Progenitor cell of endocrine pancreas (in vitro differentiated cells): ENCODE measurements around the gene UST. TPM values are rescaled to one million over a fixed set of nuclear protein-coding genes. Genes with fewer than 3 reads are reported as not detected.

Experiments used
- DNase-seq: peaks from one replicate; pipeline ENCODE4 v3.0.0; 2021; ENCODE audit warnings: low spot score; ENCODE audit not compliant: unreplicated experiment
- H3K27ac Mint-ChIP-seq: 2 replicates; pipeline ENCODE4 v1.8.0; 2021; ENCODE audit warnings: mild to moderate bottlenecking, moderate library complexity, mixed read lengths
- H3K27me3 Mint-ChIP-seq: 2 replicates; pipeline ENCODE4 v1.8.0; 2021; ENCODE audit warnings: mixed read lengths
- H3K36me3 Mint-ChIP-seq: 2 replicates; pipeline ENCODE4 v1.8.0; 2022; ENCODE audit warnings: mixed read lengths; ENCODE audit not compliant: insufficient read depth
- H3K4me1 Mint-ChIP-seq: 2 replicates; pipeline ENCODE4 v1.8.0; 2021; ENCODE audit warnings: low read depth, mixed read lengths
- H3K4me3 Mint-ChIP-seq: 2 replicates; pipeline ENCODE4 v1.8.0; 2021; ENCODE audit warnings: low read depth, mild to moderate bottlenecking, moderate library complexity, mixed read lengths
- H3K9me3 Mint-ChIP-seq: 2 replicates; pipeline ENCODE4 v1.8.0; 2021; ENCODE audit warnings: low read depth, mixed read lengths
- total RNA-seq: library from RNA; stranded (reverse); gene quantifications from 2 replicates; pipeline ENCODE4 v1.2.1, GENCODE V29; 2021
- TF ChIP-seq, protein P1 (sequence below): fragments of 200-600 bp; sonication (generic); IDR thresholded peaks from one replicate; pipeline ENCODE4 v1.5.0; 2021; ENCODE audit warnings: antibody characterized with exemption, mild to moderate bottlenecking; ENCODE audit not compliant: unreplicated experiment

Gene UST
- total RNA-seq, 1 donor from 2014 or later = 2.9 TPM

DNA sequence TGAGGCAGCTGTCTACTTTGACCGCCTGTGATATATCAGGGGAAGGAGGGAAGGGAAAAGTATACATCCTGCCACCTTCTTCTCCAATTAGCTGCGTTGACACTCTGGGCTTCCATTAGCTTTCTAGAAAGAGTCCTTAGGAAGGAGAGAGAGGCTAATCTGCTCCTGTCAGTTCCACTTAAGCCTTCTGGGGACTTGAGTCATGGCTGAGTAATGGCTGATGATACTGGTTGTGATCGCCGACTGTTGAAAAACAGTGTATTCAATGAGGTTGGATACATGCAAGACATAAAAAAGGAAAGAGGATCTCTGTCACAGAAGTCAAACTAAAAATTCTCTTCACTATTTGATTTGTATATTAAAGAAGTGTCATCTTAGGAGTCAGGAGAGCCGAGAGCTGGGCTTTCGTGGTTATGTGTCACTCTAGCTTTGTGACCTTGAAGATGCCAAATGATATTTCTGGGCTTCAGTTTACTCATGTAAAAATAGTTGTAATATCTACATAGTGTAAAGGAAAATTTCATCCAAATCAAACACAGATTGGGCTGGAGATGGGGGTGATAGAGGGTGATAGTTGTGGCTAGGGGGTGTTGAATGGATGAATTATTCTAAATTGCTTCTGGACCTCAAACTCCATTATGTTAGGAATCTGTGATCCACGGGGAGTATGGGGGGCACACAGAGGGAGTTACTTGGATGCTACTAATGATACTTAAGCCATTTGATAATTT, 189.0 kb downstream of the UST start:
- DNase-seq = no peak
- TF ChIP-seq, protein P1, sequence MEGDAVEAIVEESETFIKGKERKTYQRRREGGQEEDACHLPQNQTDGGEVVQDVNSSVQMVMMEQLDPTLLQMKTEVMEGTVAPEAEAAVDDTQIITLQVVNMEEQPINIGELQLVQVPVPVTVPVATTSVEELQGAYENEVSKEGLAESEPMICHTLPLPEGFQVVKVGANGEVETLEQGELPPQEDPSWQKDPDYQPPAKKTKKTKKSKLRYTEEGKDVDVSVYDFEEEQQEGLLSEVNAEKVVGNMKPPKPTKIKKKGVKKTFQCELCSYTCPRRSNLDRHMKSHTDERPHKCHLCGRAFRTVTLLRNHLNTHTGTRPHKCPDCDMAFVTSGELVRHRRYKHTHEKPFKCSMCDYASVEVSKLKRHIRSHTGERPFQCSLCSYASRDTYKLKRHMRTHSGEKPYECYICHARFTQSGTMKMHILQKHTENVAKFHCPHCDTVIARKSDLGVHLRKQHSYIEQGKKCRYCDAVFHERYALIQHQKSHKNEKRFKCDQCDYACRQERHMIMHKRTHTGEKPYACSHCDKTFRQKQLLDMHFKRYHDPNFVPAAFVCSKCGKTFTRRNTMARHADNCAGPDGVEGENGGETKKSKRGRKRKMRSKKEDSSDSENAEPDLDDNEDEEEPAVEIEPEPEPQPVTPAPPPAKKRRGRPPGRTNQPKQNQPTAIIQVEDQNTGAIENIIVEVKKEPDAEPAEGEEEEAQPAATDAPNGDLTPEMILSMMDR = no peak
- Mint-ChIP-seq H3K36me3 (no peaks in the 10 kb centered on the region), H3K4me3 (no peak overlapping the region), H3K9me3 (no peaks in the 10 kb centered on the region), H3K27ac (no peak overlapping the region), H3K27me3 (peaks cover 7% of the 10 kb centered on the region), H3K4me1 (no peaks in the 10 kb centered on the region)

DNA sequence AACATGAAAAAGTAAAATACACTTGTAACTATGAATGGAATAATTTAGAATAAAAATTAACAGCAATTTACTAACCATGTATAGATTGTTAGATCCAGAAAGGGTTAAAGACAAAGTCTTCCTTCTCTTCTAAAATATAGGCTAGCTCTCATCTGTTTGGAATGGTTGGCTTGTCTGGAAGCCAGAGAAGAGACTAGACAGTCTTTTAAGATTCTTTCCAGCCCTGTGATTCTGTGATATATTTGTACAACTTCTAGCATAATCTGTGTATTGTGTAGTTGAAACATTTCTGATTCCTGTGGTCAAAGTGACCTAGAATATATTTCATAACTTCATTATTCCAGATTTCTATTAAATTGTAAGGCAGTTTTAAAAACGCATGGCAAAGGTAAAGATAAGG, 196.6 kb downstream of the UST start:
- peaks cover 4% of the 10 kb centered on the region for H3K4me1 Mint-ChIP-seq
- no peak overlapping the region for H3K27ac Mint-ChIP-seq
- DNase-seq = no peak
- TF ChIP-seq, protein P1 = no peak
- H3K36me3 Mint-ChIP-seq = no peaks in the 10 kb centered on the region
- H3K9me3 Mint-ChIP-seq = no peaks in the 10 kb centered on the region
- no peaks in the 10 kb centered on the region for H3K27me3 Mint-ChIP-seq
- no peak overlapping the region for H3K4me3 Mint-ChIP-seq

DNA sequence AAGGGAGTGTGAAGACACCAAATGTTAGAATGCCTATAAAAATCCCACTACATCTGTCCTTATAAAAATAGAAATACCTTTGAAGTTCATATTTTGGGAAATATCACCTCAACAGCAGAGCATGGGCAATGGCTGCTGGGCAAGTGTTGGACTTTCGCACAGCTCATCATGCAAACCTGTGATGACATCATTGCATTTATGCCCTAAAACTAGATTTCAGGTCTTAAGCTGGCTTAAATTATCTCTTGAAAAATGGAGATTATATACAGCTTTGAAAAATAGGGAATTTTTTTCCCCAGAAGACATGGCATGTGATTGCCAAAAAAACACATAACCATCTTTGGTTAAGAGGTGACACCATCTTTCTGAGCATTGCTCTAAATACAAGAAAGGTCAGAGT, 197.8 kb downstream of the UST start:
- no peak for DNase-seq
- Mint-ChIP-seq H3K27ac (no peak overlapping the region), H3K4me3 (no peak overlapping the region), H3K9me3 (no peaks in the 10 kb centered on the region), H3K27me3 (no peaks in the 10 kb centered on the region), H3K4me1 (peaks cover 4% of the 10 kb centered on the region), H3K36me3 (no peaks in the 10 kb centered on the region)
- TF ChIP-seq, protein P1 = no peak

DNA sequence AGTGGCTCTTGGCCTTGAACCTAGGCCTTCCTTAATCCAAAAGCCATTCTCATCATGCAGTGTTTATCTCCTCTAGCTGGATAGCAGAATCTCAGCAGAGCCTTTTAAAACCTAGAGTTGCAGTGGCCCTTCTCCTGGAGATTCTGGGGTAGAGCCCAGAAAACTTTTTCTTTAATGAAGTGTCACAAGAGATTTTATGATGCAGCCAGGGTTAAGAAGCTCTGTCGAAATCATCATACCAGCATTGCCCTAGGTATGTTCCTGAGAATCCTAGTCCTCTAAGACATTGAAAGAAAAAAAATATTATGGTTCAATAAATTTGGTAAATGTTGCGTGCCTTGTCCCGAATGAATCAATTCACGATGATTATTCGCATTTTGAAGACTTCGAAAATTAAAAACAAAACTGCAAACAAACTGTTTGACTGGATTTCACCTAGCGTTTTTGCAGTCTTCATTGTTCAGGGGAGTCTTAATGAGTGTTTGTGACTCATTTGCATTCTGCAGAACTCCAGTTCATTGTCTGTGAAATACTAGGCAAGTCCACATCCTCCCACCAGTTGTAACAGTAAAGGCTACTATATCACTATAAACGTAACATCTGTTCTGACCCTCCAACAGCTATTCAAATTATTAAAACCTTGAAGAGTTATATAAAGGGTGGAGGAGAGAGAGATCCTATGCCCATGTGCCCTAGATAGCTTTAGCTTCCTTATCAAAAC, 198.6 kb downstream of the UST start:
- Mint-ChIP-seq H3K4me3 (no peak overlapping the region), H3K27me3 (peaks cover 5% of the 10 kb centered on the region), H3K27ac (no peak overlapping the region), H3K9me3 (no peaks in the 10 kb centered on the region), H3K4me1 (peaks cover 4% of the 10 kb centered on the region), H3K36me3 (no peaks in the 10 kb centered on the region)
- no peak for DNase-seq
- TF ChIP-seq, protein P1 = no peak

DNA sequence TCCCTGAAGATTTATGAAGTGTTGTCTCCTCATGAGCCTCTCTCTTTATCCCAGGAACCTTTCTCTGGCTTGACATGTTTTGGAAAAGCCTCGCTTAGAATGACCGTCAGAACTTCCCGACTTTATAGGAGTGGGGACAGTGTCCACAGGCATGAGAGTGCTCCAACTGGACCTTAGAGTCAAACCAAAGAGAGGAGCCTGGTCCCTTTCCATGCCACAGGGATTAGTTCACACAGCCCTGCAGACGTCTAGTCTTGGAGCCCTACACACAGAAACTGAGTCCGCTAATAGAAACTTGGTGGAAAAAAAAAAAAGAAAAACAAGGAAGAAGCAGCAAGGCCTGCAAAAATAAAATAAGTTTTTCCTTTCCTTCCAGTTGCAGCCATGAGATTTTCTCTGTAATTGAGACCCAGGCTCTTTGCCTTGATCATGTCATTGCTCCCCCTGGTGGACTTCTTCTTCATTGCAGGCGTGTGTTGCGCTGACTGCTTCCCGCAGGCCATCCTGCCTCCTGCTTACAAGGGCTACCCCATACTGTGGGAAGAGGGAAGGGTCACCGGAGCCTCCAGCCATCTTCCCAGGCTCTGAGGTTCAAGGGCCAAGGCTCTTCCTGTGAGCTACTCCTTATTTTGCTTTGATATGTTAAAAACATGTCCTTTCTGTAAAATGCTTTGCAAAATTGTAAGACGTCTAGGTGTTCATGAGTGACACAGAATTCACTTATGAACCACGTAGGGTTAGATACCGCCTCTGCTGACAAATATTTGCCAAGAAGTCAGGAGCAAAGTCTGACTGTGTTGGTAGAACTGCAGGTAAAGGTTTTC, 201.0 kb downstream of the UST start:
- Mint-ChIP-seq H3K36me3 (no peaks in the 10 kb centered on the region), H3K27me3 (peaks cover 14% of the 10 kb centered on the region), H3K4me3 (peak overlapping the region; percentile 36), H3K27ac (no peak overlapping the region), H3K9me3 (no peaks in the 10 kb centered on the region), H3K4me1 (peaks cover 10% of the 10 kb centered on the region)
- TF ChIP-seq, protein P1 = peak; percentile 88
- peak; percentile 77 for DNase-seq
